Natural killer cell (primary cell): ENCODE data around the gene SKAP1. TPM values are rescaled to one million over a fixed set of nuclear protein-coding genes. Genes with fewer than 3 reads are reported as not detected.
"Not testable (repeated sequence)": the region's sequence is repeated elsewhere in the genome, so short reads cannot be mapped to it uniquely, and the experiment has no call there.

ENCODE experiments used
- ATAC-seq, 3 donors: fragments of 150-1000 bp in 2 of 3; fragments of 200-7000 bp in 1 of 3; cut with Tn5 transposase; 1 replicate in 1 of 3; 2 replicates in 2 of 3; pipeline ENCODE4 v1.10.0; 2021; ENCODE audit warnings: mild to moderate bottlenecking in 2 of 3, moderate library complexity in 2 of 3
- DNase-seq, 2 donors: peaks; one replicate each; pipeline versions ENCODE4 v3.0.0 to v3.0.0-alpha.2; 2013 to 2021; ENCODE audit warnings: mixed read lengths in 1 of 2
- H3K27ac ChIP-seq: one replicate; pipeline ENCODE4 v1.5.1; 2013; ENCODE audit warnings: mild to moderate bottlenecking, low read length
- H3K27me3 ChIP-seq: one replicate; pipeline ENCODE4 v1.6.1; 2013; ENCODE audit warnings: low read length; ENCODE audit not compliant: control insufficient read depth, insufficient read depth
- H3K36me3 ChIP-seq: one replicate; pipeline ENCODE4 v1.6.1; 2013; ENCODE audit warnings: low read length; ENCODE audit not compliant: control insufficient read depth, insufficient read depth
- H3K4me1 ChIP-seq: one replicate; pipeline ENCODE4 v1.6.1; 2013; ENCODE audit warnings: low read length; ENCODE audit not compliant: control insufficient read depth, insufficient read depth
- H3K4me3 ChIP-seq: one replicate; pipeline ENCODE4 v1.5.1; 2013; ENCODE audit warnings: low read length
- H3K9me3 ChIP-seq: one replicate; pipeline ENCODE4 v1.6.1; 2013; ENCODE audit warnings: low read length; ENCODE audit not compliant: control insufficient read depth, insufficient read depth
- H3K27ac Mint-ChIP-seq, 2 donors: one replicate each; pipeline ENCODE4 v1.8.0; 2022; ENCODE audit warnings: mild to moderate bottlenecking in 2 of 2, mixed read lengths in 2 of 2, moderate library complexity in 1 of 2
- H3K27me3 Mint-ChIP-seq, 2 donors: one replicate each; pipeline ENCODE4 v1.8.0; 2022; ENCODE audit warnings: low read depth in 2 of 2, mixed read lengths in 2 of 2
- H3K36me3 Mint-ChIP-seq: one replicate; pipeline ENCODE4 v1.8.0; 2022; ENCODE audit warnings: mixed read lengths
- H3K4me1 Mint-ChIP-seq, 2 donors: one replicate each; pipeline ENCODE4 v1.8.0; 2022; ENCODE audit warnings: mixed read lengths in 2 of 2
- H3K4me3 Mint-ChIP-seq: one replicate; pipeline ENCODE4 v1.8.0; 2022; ENCODE audit warnings: mild to moderate bottlenecking, moderate library complexity, mixed read lengths
- H3K9me3 Mint-ChIP-seq, 2 donors: one replicate each; pipeline ENCODE4 v1.8.0; 2022; ENCODE audit warnings: mixed read lengths in 2 of 2
- WGBS: methylation state at CpG from one replicate; pipeline ENCODE4 v1.1.7; 2013; ENCODE audit warnings: missing lambda C conversion rate; ENCODE audit not compliant: insufficient coverage; 5-methylcytosine and 5-hydroxymethylcytosine counted together
- intact Hi-C: fragments of 100-400 bp; cut with micrococcal nuclease; formaldehyde crosslinking; loops from one replicate; pipeline ENCODE4 v1.14.2; 2022
- total RNA-seq, 4 donors: library from RNA; stranded (reverse); fragments of 120-200 nt in 1 of 4; gene quantifications; one replicate each; pipeline versions ENCODE4 v1.2.3 to v1.2.4, GENCODE V29; 2013 to 2022
- TF ChIP-seq, protein P1 (sequence below): fragments of 200-600 bp; IDR thresholded peaks from one replicate; pipeline ENCODE4 v1.8.0; 2022; ENCODE audit warnings: antibody characterized with exemption

Gene SKAP1
- total RNA-seq, 3 donors from 2014 or later (not counting 1 experiment from before 2014, with no cell fraction given), result 168 to 227 (median 190) TPM

DNA sequence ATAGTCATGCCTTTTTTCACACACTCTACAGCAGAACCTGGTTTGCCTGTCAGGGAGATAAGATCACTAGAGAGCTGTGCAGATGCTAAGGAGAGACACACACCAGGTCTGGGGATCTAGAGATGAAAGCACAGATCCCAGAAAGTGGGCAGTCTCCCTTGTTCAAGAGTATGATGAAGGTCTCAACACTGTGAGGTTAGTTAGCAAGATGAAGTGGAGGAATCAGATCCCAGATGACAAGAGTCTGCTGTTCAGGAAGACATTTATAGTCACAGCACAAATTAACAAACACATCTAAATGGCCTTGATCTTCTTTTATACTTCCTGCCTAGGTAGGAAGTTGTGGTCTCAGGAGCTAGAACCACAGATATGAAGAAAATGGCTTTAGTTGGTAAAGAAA is 23.4 kb upstream of the SKAP1 start:
- Histone ChIP-seq H3K27me3 (no peaks in the 10 kb centered on the region), H3K36me3 (no peaks in the 10 kb centered on the region), H3K4me1 (peaks cover 62% of the 10 kb centered on the region), H3K27ac (peak overlapping the region; percentile 79), H3K4me3 (no peak overlapping the region), H3K9me3 (no peaks in the 10 kb centered on the region)
- H3K36me3 Mint-ChIP-seq, result no peaks in the 10 kb centered on the region
- intact Hi-C loops, result loop anchor here (1.0 kb wide), 1 partner anchor 9 kb away; no protein-coding TSS in a partner anchor
- TF ChIP-seq, protein P1, sequence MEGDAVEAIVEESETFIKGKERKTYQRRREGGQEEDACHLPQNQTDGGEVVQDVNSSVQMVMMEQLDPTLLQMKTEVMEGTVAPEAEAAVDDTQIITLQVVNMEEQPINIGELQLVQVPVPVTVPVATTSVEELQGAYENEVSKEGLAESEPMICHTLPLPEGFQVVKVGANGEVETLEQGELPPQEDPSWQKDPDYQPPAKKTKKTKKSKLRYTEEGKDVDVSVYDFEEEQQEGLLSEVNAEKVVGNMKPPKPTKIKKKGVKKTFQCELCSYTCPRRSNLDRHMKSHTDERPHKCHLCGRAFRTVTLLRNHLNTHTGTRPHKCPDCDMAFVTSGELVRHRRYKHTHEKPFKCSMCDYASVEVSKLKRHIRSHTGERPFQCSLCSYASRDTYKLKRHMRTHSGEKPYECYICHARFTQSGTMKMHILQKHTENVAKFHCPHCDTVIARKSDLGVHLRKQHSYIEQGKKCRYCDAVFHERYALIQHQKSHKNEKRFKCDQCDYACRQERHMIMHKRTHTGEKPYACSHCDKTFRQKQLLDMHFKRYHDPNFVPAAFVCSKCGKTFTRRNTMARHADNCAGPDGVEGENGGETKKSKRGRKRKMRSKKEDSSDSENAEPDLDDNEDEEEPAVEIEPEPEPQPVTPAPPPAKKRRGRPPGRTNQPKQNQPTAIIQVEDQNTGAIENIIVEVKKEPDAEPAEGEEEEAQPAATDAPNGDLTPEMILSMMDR, result no peak
- H3K9me3 Mint-ChIP-seq, result no peaks in the 10 kb centered on the region
- H3K4me1 Mint-ChIP-seq, result peaks cover 62 to 65% of the 10 kb centered on the region in 2 donors
- ATAC-seq (peak; percentile 41 to 67 (median 58)), DNase-seq (peak in 1 of 2 donors; percentile 78)
- no peaks in the 10 kb centered on the region for H3K27me3 Mint-ChIP-seq
- H3K27ac Mint-ChIP-seq, result peak overlapping the region; percentile 91 to 92
- peak overlapping the region; percentile 85 for H3K4me3 Mint-ChIP-seq

DNA sequence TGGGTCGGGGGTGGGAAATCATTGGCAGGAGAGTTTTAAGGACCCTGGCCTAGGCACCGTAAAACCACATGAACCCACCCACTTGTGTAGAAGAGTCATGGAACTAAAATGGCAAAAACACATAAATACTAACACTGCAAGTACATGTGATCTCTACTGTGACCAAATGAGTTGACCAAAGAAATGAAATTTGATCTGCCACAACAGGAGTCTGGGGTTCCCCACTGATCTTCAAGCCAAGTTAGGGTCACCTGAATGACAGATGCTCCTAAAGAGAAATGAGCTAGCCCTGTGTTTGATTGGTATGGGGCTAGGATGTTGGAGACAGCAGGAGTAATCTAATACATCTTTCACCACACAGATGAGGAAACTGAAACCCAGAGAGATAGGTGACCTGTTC is 21.5 kb upstream of the SKAP1 start:
- DNase-seq, result no peak
- H3K36me3 Mint-ChIP-seq, result no peaks in the 10 kb centered on the region
- no peaks in the 10 kb centered on the region for H3K36me3 ChIP-seq
- H3K9me3 ChIP-seq, result no peaks in the 10 kb centered on the region
- TF ChIP-seq, protein P1, result no peak
- no peaks in the 10 kb centered on the region for H3K27me3 Mint-ChIP-seq
- no peaks in the 10 kb centered on the region for H3K9me3 Mint-ChIP-seq
- H3K27me3 ChIP-seq, result no peaks in the 10 kb centered on the region
- WGBS, result 94% methylated on average over 2 of the region's 2 CpGs
- H3K27ac Mint-ChIP-seq, result peak overlapping the region in 1 of 2 donors; percentile 48
- peaks cover 52% of the 10 kb centered on the region in 2 donors for H3K4me1 Mint-ChIP-seq
- H3K27ac ChIP-seq, result no peak overlapping the region
- H3K4me3 ChIP-seq, result no peak overlapping the region
- H3K4me1 ChIP-seq, result peaks cover 50% of the 10 kb centered on the region
- intact Hi-C loops, result no loop called here
- H3K4me3 Mint-ChIP-seq, result peak overlapping the region; percentile 40
- no peak for ATAC-seq

DNA sequence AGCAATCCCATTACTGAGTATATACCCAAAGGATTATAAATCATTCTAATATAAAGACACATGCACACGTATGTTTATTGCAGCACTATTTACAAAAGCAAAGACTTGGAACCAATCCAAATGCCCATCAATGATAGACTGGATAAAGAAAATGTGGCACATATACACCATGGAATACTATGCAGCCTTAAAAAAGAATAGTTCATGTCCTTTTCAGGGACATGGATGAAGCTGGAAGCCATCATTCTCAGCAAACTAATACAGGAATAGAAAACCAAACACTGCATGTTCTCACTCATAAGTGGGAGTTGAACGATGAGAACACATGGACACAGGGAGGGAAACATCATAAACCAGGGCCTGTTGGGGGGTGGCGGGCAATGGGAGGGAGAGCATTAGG is 19.3 kb upstream of the SKAP1 start:
- not testable (repeated sequence) for H3K27ac Mint-ChIP-seq, H3K9me3 ChIP-seq, H3K27ac ChIP-seq, DNase-seq, H3K9me3 Mint-ChIP-seq, H3K36me3 Mint-ChIP-seq, ATAC-seq, H3K4me3 ChIP-seq, H3K4me3 Mint-ChIP-seq, H3K27me3 ChIP-seq, H3K36me3 ChIP-seq, H3K27me3 Mint-ChIP-seq
- WGBS, result 100% methylated on average over 2 of the region's 3 CpGs
- intact Hi-C loops, result loop anchor here (10.0 kb wide), 1 partner anchor 185 kb away; no protein-coding TSS in a partner anchor
- H3K4me1 Mint-ChIP-seq, result peaks cover 45 to 46% of the 10 kb centered on the region in 2 donors
- peaks cover 48% of the 10 kb centered on the region for H3K4me1 ChIP-seq

DNA sequence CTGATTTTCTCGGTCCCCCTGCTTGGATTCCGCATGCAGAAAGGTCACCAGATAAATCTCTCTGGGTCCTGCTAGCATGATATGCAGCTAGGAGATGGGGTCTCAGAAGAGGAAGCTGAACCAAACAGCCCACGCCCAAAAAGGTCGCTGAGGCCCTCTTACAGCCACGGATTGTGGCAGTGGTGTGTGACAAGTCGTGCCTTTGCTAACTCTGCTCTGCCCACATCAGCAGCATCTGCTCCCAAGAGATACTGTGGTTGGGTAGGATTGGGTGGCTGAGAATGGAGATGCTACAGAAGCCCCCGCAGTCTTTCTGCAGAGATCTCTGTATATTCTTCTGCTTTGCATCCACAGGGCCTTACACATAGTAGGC is 15.2 kb upstream of the SKAP1 start:
- H3K27ac Mint-ChIP-seq, result no peak overlapping the region
- no peaks in the 10 kb centered on the region for H3K27me3 Mint-ChIP-seq
- ATAC-seq, result no peak
- peaks cover 58% of the 10 kb centered on the region for H3K4me1 ChIP-seq
- H3K27ac ChIP-seq, result peak overlapping the region; percentile 39
- no peaks in the 10 kb centered on the region for H3K36me3 ChIP-seq
- no peaks in the 10 kb centered on the region for H3K9me3 ChIP-seq
- no peak overlapping the region for H3K4me3 Mint-ChIP-seq
- 59% methylated on average over 7 of the region's 7 CpGs for WGBS
- H3K9me3 Mint-ChIP-seq, result peaks cover 6 to 8% of the 10 kb centered on the region in 2 donors
- H3K4me3 ChIP-seq, result no peak overlapping the region
- no peaks in the 10 kb centered on the region for H3K36me3 Mint-ChIP-seq
- DNase-seq, result no peak
- TF ChIP-seq, protein P1, result no peak
- no peaks in the 10 kb centered on the region for H3K27me3 ChIP-seq
- peaks cover 51 to 55% of the 10 kb centered on the region in 2 donors for H3K4me1 Mint-ChIP-seq
- intact Hi-C loops, result loop anchor here (10.0 kb wide), 1 partner anchor 180 kb away; no protein-coding TSS in a partner anchor
